H1 (cell line): ENCODE measurements around the gene C19orf73. TPM values are rescaled to one million over a fixed set of nuclear protein-coding genes. Genes with fewer than 3 reads are reported as not detected.

Experiments used
- CHD7 ChIP-seq: fragments of 300-600 bp; sonication (generic); IDR thresholded peaks from 2 replicates; pipeline ENCODE4 v1.7.1; 2012; ENCODE audit warnings: low read length, moderate library complexity, mild to moderate bottlenecking, inconsistent platforms; ENCODE audit not compliant: insufficient replicate concordance
- EP300 ChIP-seq, 2 experiments: IDR thresholded peaks; 1 replicate in 1 of 2; 2 replicates in 1 of 2; pipeline ENCODE4 v1.6.1; 2011 to 2012; ENCODE audit warnings: low read depth in 2 of 2, low read length in 2 of 2, mild to moderate bottlenecking in 2 of 2, borderline replicate concordance in 1 of 2, inconsistent platforms in 1 of 2, moderate library complexity in 1 of 2
- SIN3A ChIP-seq, 2 experiments: IDR thresholded peaks in 1 of 2; conservative IDR thresholded peaks in 1 of 2; 2 replicates each; pipeline ENCODE4 v1.6.1; 2011 to 2012; ENCODE audit warnings: low read length in 2 of 2, improper control_type of control experiment in 1 of 2, low read depth in 1 of 2, mild to moderate bottlenecking in 1 of 2
- SUZ12 ChIP-seq: fragments of 200-600 bp; sonication (generic); IDR thresholded peaks from 2 replicates; pipeline ENCODE4 v1.6.1; 2012; ENCODE audit warnings: mild to moderate bottlenecking, inconsistent platforms, low read length, moderate library complexity, mixed read lengths
- ZNF274 ChIP-seq: IDR thresholded peaks from 2 replicates; pipeline ENCODE4 v1.7.0; 2012; ENCODE audit warnings: low read length, borderline replicate concordance; ENCODE audit errors: extremely low read depth
- polyA plus RNA-seq, 7 experiments: library from polyadenylated mRNA; depleted of rRNA in 3 of 7; stranded (reverse) in 5 of 7; unstranded in 2 of 7; fragments of >200 nt in 5 of 7; fragments of 200-250 nt in 2 of 7; gene quantifications; 1 replicate in 5 of 7; 2 replicates in 1 of 7; 4 replicates in 1 of 7; pipeline versions ENCODE4 v1.2.1 to v1.2.3, GENCODE V29; 2011 to 2013; ENCODE audit warnings: missing spikeins in 2 of 7, mixed read lengths in 2 of 7
- total RNA-seq: library from RNA; stranded (reverse); fragmentation: NEBNext Ultra II Directional; extraction: Animal tissue kit (Norgen Biotek cat#: 25700); gene quantifications from 2 replicates; pipeline ENCODE4 v1.2.1, GENCODE V29; 2021

The C19orf73 gene
- total and polyA plus RNA-seq, 2 of the 8 experiments (the other 6 are each of a cell fraction or from before 2014, with no cell fraction given) = 2.5 to 4.6 TPM

GRCh38 chr19:49113762-49114629 is 4.9 kb downstream of the C19orf73 start, which contains the start of gene LIN7B (continued):
- TF ChIP-seq CHD7 (no peak), EP300 (IDR thresholded peaks at IDR 0.05; ENCODE audit: borderline replicate concordance in 1 of 2, low read depth in 2 of 2, low read length in 2 of 2) (no peak), ZNF274 (no peak), SUZ12 (no peak), SIN3A (conservative IDR thresholded peaks at IDR 0.05 in 1 of 2, IDR thresholded peaks at IDR 0.05 in 1 of 2; ENCODE audit: low read depth in 1 of 2, low read length in 2 of 2) (peak in 1 of 2 experiments; percentile 65; a peak in 1 of 4 replicates)
